SK-N-SH (cell line): ENCODE results near the gene SHB. TPM values are rescaled to one million over a fixed set of nuclear protein-coding genes. Genes with fewer than 3 reads are reported as not detected.

Experiments used
- CTCF ChIA-PET: fragments of 300-600, 350-600 bp; formaldehyde crosslinking; extraction: SDS; loops from one replicate; lab custom pipeline; 2021; lab: Yijun Ruan, JAX
- POLR2A ChIA-PET: fragments of 350-600 bp; sonication (Branson Sonifier 250); formaldehyde crosslinking; extraction: SDS; loops from one replicate; lab custom pipeline; 2020; ENCODE audit warnings: antibody characterized with exemption, inconsistent platforms; lab: Yijun Ruan, JAX
- DNase-seq: peaks from one replicate; pipeline ENCODE4 v3.0.0; 2012
- H2AFZ ChIP-seq: fragments of 200-600 bp; sonication (generic); 2 replicates; pipeline ENCODE4 v1.8.1; 2016; ENCODE audit warnings: antibody characterized with exemption, mild to moderate bottlenecking, low read depth
- H3F3A ChIP-seq: fragments of 200-600 bp; sonication (generic); replicated peaks from 2 replicates; pipeline ENCODE3; 2016; ENCODE audit warnings: antibody characterized with exemption, mild to moderate bottlenecking; ENCODE audit not compliant: insufficient read depth
- H3K27ac ChIP-seq, 2 experiments: fragments of 200-500 bp in 1 of 2; fragments of 200-600 bp in 1 of 2; sonication (Bioruptor generic) in 1 of 2; sonication (generic), shearing (Covaris generic) in 1 of 2; 2 replicates each; pipeline versions ENCODE4 v1.5.1 to v1.6.1; 2014 to 2016; ENCODE audit warnings: low read depth in 2 of 2, inconsistent platforms in 1 of 2, low read length in 1 of 2, mild to moderate bottlenecking in 1 of 2, mixed read lengths in 1 of 2
- H3K27me3 ChIP-seq: fragments of 200-600 bp; sonication (generic), shearing (Covaris generic); 2 replicates; pipeline ENCODE4 v1.6.1; 2016; ENCODE audit warnings: mixed run types; ENCODE audit not compliant: insufficient read depth
- H3K36me3 ChIP-seq, 2 experiments: fragments of 200-500 bp in 1 of 2; fragments of 200-600 bp in 1 of 2; sonication (Bioruptor generic) in 1 of 2; sonication (generic) in 1 of 2; replicated peaks in 1 of 2; 2 replicates each; pipeline versions ENCODE3 to v1.5.1; 2014 to 2016; ENCODE audit warnings: low read length in 1 of 2, mild to moderate bottlenecking in 1 of 2; ENCODE audit not compliant: insufficient read depth in 2 of 2, control insufficient read depth in 1 of 2
- H3K4me1 ChIP-seq, 2 experiments: fragments of 200-500 bp in 1 of 2; fragments of 200-600 bp in 1 of 2; sonication (Bioruptor generic) in 1 of 2; sonication (generic), shearing (Covaris generic) in 1 of 2; 2 replicates each; pipeline versions ENCODE4 v1.5.1 to v1.6.1; 2014 to 2016; ENCODE audit warnings: low read depth in 1 of 2, low read length in 1 of 2, mixed run types in 1 of 2; ENCODE audit not compliant: insufficient read depth in 2 of 2, control insufficient read depth in 1 of 2
- H3K4me2 ChIP-seq: fragments of 200-600 bp; sonication (generic), shearing (Covaris generic); 2 replicates; pipeline ENCODE4 v1.6.1; 2017; ENCODE audit warnings: mixed run types
- H3K4me3 ChIP-seq, 2 experiments: fragments of 200-500 bp in 1 of 2; fragments of 200-600 bp in 1 of 2; sonication (Bioruptor generic) in 1 of 2; sonication (generic), shearing (Covaris generic) in 1 of 2; 2 replicates each; pipeline versions ENCODE4 v1.5.1 to v1.8.1; 2014 to 2016; ENCODE audit warnings: low read depth in 2 of 2, inconsistent platforms in 1 of 2, low read length in 1 of 2, mild to moderate bottlenecking in 1 of 2, mixed read lengths in 1 of 2, moderate library complexity in 1 of 2
- H3K79me2 ChIP-seq: fragments of 200-600 bp; sonication (generic); 2 replicates; pipeline ENCODE4 v1.8.1; 2017; ENCODE audit warnings: mild to moderate bottlenecking; ENCODE audit not compliant: insufficient read depth
- H3K9ac ChIP-seq: fragments of 200-600 bp; sonication (generic); 2 replicates; pipeline ENCODE4 v1.6.1; 2017; ENCODE audit warnings: mixed run types
- H3K9me2 ChIP-seq: fragments of 200-600 bp; sonication (generic); 2 replicates; pipeline ENCODE4 v1.6.1; 2017; ENCODE audit warnings: mixed run types
- H3K9me3 ChIP-seq: fragments of 200-600 bp; sonication (generic); 2 replicates; pipeline ENCODE4 v1.6.1; 2017; ENCODE audit warnings: mixed run types, mild to moderate bottlenecking, moderate library complexity
- H4K20me1 ChIP-seq: fragments of 200-600 bp; sonication (generic); 2 replicates; pipeline ENCODE4 v1.6.1; 2017; ENCODE audit warnings: mild to moderate bottlenecking, mixed run types; ENCODE audit not compliant: insufficient read depth
- EP300 ChIP-seq, 2 experiments: IDR thresholded peaks; 2 replicates each; pipeline versions ENCODE4 v1.4.0 to v1.6.1; 2012; ENCODE audit warnings: borderline replicate concordance in 1 of 2, low read depth in 1 of 2, low read length in 1 of 2
- EZH2phosphoT487 ChIP-seq: fragments of 200-600 bp; sonication (generic); IDR thresholded peaks from 2 replicates; pipeline ENCODE4 v1.6.1; 2017; ENCODE audit warnings: low read depth, mixed run types, mild to moderate bottlenecking, antibody characterized with exemption, moderate library complexity, borderline replicate concordance
- GATA2 ChIP-seq: sonication (generic); formaldehyde crosslinking; IDR thresholded peaks from 2 replicates; pipeline ENCODE4 v1.5.0; 2020; ENCODE audit warnings: mild to moderate bottlenecking, missing genetic modification reagents
- IRF3 ChIP-seq: fragments of 150-350 bp; IDR thresholded peaks from 2 replicates; pipeline ENCODE4 v1.6.1; 2016; ENCODE audit warnings: mild to moderate bottlenecking, low read depth, low read length
- MXI1 ChIP-seq: IDR thresholded peaks from 2 replicates; pipeline ENCODE4 v1.6.1; 2012; ENCODE audit warnings: mild to moderate bottlenecking, low read depth, low read length, improper control_type of control experiment
- NRF1 ChIP-seq: IDR thresholded peaks from 2 replicates; pipeline ENCODE4 v1.6.1; 2012; ENCODE audit warnings: low read depth, mild to moderate bottlenecking, low read length
- PBX3 ChIP-seq: IDR thresholded peaks from 2 replicates; pipeline ENCODE4; 2012
- POLR2AphosphoS5 ChIP-seq: IDR thresholded peaks from 2 replicates; pipeline ENCODE4 v1.6.1; 2012; ENCODE audit warnings: low read depth, low read length
- RAD21 ChIP-seq: IDR thresholded peaks from 2 replicates; pipeline ENCODE4 v1.6.1; 2012; ENCODE audit warnings: mild to moderate bottlenecking, low read length
- REST ChIP-seq: IDR thresholded peaks from 2 replicates; pipeline ENCODE4 v1.6.1; 2012; ENCODE audit warnings: mild to moderate bottlenecking, low read depth, low read length, moderate library complexity
- SIN3A ChIP-seq: IDR thresholded peaks from 2 replicates; pipeline ENCODE4 v1.6.1; 2012; ENCODE audit warnings: low read depth, mild to moderate bottlenecking, low read length, moderate library complexity, borderline replicate concordance
- TAF1 ChIP-seq: IDR thresholded peaks from 2 replicates; pipeline ENCODE4 v1.6.1; 2012; ENCODE audit warnings: low read depth, mild to moderate bottlenecking, low read length, moderate library complexity, borderline replicate concordance
- TCF12 ChIP-seq: IDR thresholded peaks from 2 replicates; pipeline ENCODE4 v1.4.0; 2012
- TEAD4 ChIP-seq: IDR thresholded peaks from 2 replicates; pipeline ENCODE4 v1.4.0; 2012; ENCODE audit warnings: mild to moderate bottlenecking, borderline replicate concordance; ENCODE audit not compliant: insufficient read depth
- YY1 ChIP-seq: IDR thresholded peaks from 2 replicates; pipeline ENCODE4 v1.4.0; 2012; ENCODE audit warnings: low read depth, mild to moderate bottlenecking
- WGBS: methylation state at CpG from one replicate; pipeline ENCODE4 v1.1.6; 2017; ENCODE audit warnings: low lambda C conversion rate; 5-methylcytosine and 5-hydroxymethylcytosine counted together
- polyA plus RNA-seq, 3 experiments: library from polyadenylated mRNA; depleted of rRNA; stranded (reverse); fragments of >200 nt; gene quantifications; 2 replicates each; pipeline ENCODE4 v1.2.3, GENCODE V29; 2012
- TF ChIP-seq, protein P1 (sequence below): IDR thresholded peaks from 2 replicates; pipeline ENCODE4 v1.4.0; 2012; ENCODE audit warnings: low read depth, borderline replicate concordance

The SHB gene
- polyA plus RNA-seq, 1 of the 3 experiments (the other 2 are of a cell fraction), result 26.0 TPM

GRCh38 chr9:37876376-37876775, 192.7 kb downstream of the SHB start:
- H3K9ac ChIP-seq, result no peak overlapping the region
- H3K36me3 ChIP-seq, result peaks cover 16 to 26% of the 10 kb centered on the region in 2 experiments
- H3F3A ChIP-seq, result no peaks in the 10 kb centered on the region
- no peaks in the 10 kb centered on the region for H4K20me1 ChIP-seq
- no peaks in the 10 kb centered on the region for H3K9me3 ChIP-seq
- no peaks in the 10 kb centered on the region for H3K9me2 ChIP-seq
- no peak overlapping the region for H3K4me2 ChIP-seq
- no peak overlapping the region for H3K27ac ChIP-seq
- no peaks in the 10 kb centered on the region for H3K27me3 ChIP-seq
- DNase-seq, result no peak
- H3K4me1 ChIP-seq, result no peaks in the 10 kb centered on the region
- H3K4me3 ChIP-seq, result no peak overlapping the region
- no peak overlapping the region for H2AFZ ChIP-seq
- TF ChIP-seq, protein P1, sequence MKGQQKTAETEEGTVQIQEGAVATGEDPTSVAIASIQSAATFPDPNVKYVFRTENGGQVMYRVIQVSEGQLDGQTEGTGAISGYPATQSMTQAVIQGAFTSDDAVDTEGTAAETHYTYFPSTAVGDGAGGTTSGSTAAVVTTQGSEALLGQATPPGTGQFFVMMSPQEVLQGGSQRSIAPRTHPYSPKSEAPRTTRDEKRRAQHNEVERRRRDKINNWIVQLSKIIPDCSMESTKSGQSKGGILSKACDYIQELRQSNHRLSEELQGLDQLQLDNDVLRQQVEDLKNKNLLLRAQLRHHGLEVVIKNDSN, result no peak
- TF ChIP-seq MXI1 (no peak), EP300 (IDR thresholded peaks at IDR 0.05; ENCODE audit: borderline replicate concordance in 1 of 2, low read depth in 1 of 2, low read length in 1 of 2) (no peak), TCF12 (no peak), EZH2phosphoT487 (no peak), PBX3 (no peak), NRF1 (no peak), SIN3A (no peak), IRF3 (no peak), YY1 (no peak), POLR2AphosphoS5 (no peak), TAF1 (no peak), GATA2 (CRISPR knock-in tag) (no peak), TEAD4 (no peak), REST (no peak), RAD21 (no peak)
- CTCF ChIA-PET, result interaction anchor here (1.0 kb wide), 1 partner anchor 9 kb away, joined by 3 read pairs; no protein-coding TSS in a partner anchor
- POLR2A ChIA-PET, result no interaction called here
- WGBS, result 96% methylated on average over 1 of the region's 1 CpG
- no peaks in the 10 kb centered on the region for H3K79me2 ChIP-seq
